ENCODE data around the gene KLHL35.

- TF ChIP-seq, protein P1, sequence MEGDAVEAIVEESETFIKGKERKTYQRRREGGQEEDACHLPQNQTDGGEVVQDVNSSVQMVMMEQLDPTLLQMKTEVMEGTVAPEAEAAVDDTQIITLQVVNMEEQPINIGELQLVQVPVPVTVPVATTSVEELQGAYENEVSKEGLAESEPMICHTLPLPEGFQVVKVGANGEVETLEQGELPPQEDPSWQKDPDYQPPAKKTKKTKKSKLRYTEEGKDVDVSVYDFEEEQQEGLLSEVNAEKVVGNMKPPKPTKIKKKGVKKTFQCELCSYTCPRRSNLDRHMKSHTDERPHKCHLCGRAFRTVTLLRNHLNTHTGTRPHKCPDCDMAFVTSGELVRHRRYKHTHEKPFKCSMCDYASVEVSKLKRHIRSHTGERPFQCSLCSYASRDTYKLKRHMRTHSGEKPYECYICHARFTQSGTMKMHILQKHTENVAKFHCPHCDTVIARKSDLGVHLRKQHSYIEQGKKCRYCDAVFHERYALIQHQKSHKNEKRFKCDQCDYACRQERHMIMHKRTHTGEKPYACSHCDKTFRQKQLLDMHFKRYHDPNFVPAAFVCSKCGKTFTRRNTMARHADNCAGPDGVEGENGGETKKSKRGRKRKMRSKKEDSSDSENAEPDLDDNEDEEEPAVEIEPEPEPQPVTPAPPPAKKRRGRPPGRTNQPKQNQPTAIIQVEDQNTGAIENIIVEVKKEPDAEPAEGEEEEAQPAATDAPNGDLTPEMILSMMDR (IDR thresholded peaks at IDR 0.05) = no peak
- TF ChIP-seq POLR2A (IDR thresholded peaks at IDR 0.05) (no peak), EP300 (IDR thresholded peaks at IDR 0.05; ENCODE audit: low read depth) (no peak)
Observed at GRCh38 chr11:75439026-75439425, 6.0 kb upstream of the KLHL35 start.
